Prostate gland (tissue), 2 donors: ENCODE results near the gene RPL7A. TPM values are rescaled to one million over a fixed set of nuclear protein-coding genes. Genes with fewer than 3 reads are reported as not detected.

Experiments
- DNase-seq: peaks from one replicate; pipeline ENCODE4 v3.0.0-alpha.2; 2019; ENCODE audit warnings: low spot score
- H3K27ac ChIP-seq, 2 donors: fragments of 200-600 bp; sonication (generic); 2 replicates each; pipeline ENCODE4 v1.5.1; 2017 to 2019
- H3K27me3 ChIP-seq: fragments of 200-600 bp; sonication (generic); replicated peaks from 2 replicates; pipeline ENCODE4 v1.5.1; 2019; ENCODE audit not compliant: insufficient read depth
- H3K36me3 ChIP-seq, 2 donors: fragments of 200-600 bp; sonication (generic); 1 replicate in 1 of 2; 2 replicates in 1 of 2; pipeline versions ENCODE4 v1.5.1 to v1.8.1; 2017 to 2019
- H3K4me1 ChIP-seq: fragments of 200-600 bp; sonication (generic); replicated peaks from 2 replicates; pipeline ENCODE4 v1.5.1; 2019
- H3K4me3 ChIP-seq, 2 donors: fragments of 200-600 bp; sonication (generic); 2 replicates each; pipeline ENCODE4 v1.5.1; 2017 to 2019
- H3K9me3 ChIP-seq: fragments of 200-600 bp; sonication (generic); 2 replicates; pipeline ENCODE4 v1.5.1; 2017
- POLR2A ChIP-seq: fragments of 450-650 bp; IDR thresholded peaks from one replicate; pipeline ENCODE4 v1.6.1; 2016; ENCODE audit warnings: antibody characterized with exemption, mild to moderate bottlenecking
- POLR2AphosphoS5 ChIP-seq: sonication (generic); formaldehyde crosslinking; IDR thresholded peaks from one replicate; pipeline ENCODE4 v1.6.1; 2017; ENCODE audit warnings: antibody characterized with exemption
- WGBS: methylation state at CpG from one replicate; pipeline ENCODE4 v1.1.5; 2018; 5-methylcytosine and 5-hydroxymethylcytosine counted together
- intact Hi-C: fragments of 100-400 bp; cut with DNase I; formaldehyde crosslinking; loops from one replicate; pipeline ENCODE4 v1.14.2; 2022
- total RNA-seq, 2 donors: library from RNA; depleted of rRNA; stranded (reverse); fragments of >200 nt; gene quantifications; one replicate each; pipeline ENCODE4 v1.1.0, GENCODE V29; 2016
- TF ChIP-seq, protein P1 (sequence below), 4 experiments: fragments of 200-600 bp in 2 of 4; fragments of 450-650 bp in 2 of 4; sonication (generic) in 2 of 4; IDR thresholded peaks; 1 replicate in 3 of 4; 2 replicates in 1 of 4; pipeline ENCODE4 v1.5.1; 2016 to 2019; ENCODE audit warnings: antibody characterized with exemption in 4 of 4, mild to moderate bottlenecking in 2 of 4, moderate library complexity in 2 of 4

RPL7A gene
- total RNA-seq, 2 donors from 2014 or later, result 1,667 to 2,501 TPM

DNA sequence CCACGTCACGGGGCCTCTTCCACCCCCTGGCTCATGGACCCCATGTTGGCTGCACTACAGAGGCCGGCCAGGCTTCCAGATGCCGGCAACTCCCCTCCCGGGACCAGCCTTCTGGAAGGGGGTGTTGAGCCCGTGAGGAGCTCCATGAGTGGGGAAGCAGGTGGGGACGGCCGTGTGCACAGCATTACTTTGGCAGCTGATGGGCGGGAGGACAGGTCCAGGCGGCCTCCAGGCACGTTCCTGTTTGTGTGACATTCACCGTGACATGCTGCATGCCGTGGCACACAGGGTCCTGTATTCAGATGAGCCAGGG is 43.9 kb upstream of the RPL7A start:
- Histone ChIP-seq H3K9me3 (no peaks in the 10 kb centered on the region), H3K4me3 (no peak overlapping the region), H3K27me3 (no peaks in the 10 kb centered on the region), H3K27ac (no peak overlapping the region), H3K4me1 (no peaks in the 10 kb centered on the region), H3K36me3 (no peaks in the 10 kb centered on the region)
- WGBS, result 34% methylated on average over 9 of the region's 13 CpGs
- intact Hi-C loops, result no loop called here
- no peak for DNase-seq
- TF ChIP-seq POLR2A (no peak), POLR2AphosphoS5 (no peak)
- TF ChIP-seq, protein P1, sequence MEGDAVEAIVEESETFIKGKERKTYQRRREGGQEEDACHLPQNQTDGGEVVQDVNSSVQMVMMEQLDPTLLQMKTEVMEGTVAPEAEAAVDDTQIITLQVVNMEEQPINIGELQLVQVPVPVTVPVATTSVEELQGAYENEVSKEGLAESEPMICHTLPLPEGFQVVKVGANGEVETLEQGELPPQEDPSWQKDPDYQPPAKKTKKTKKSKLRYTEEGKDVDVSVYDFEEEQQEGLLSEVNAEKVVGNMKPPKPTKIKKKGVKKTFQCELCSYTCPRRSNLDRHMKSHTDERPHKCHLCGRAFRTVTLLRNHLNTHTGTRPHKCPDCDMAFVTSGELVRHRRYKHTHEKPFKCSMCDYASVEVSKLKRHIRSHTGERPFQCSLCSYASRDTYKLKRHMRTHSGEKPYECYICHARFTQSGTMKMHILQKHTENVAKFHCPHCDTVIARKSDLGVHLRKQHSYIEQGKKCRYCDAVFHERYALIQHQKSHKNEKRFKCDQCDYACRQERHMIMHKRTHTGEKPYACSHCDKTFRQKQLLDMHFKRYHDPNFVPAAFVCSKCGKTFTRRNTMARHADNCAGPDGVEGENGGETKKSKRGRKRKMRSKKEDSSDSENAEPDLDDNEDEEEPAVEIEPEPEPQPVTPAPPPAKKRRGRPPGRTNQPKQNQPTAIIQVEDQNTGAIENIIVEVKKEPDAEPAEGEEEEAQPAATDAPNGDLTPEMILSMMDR (IDR thresholded peaks at IDR 0.05), result no peak

DNA sequence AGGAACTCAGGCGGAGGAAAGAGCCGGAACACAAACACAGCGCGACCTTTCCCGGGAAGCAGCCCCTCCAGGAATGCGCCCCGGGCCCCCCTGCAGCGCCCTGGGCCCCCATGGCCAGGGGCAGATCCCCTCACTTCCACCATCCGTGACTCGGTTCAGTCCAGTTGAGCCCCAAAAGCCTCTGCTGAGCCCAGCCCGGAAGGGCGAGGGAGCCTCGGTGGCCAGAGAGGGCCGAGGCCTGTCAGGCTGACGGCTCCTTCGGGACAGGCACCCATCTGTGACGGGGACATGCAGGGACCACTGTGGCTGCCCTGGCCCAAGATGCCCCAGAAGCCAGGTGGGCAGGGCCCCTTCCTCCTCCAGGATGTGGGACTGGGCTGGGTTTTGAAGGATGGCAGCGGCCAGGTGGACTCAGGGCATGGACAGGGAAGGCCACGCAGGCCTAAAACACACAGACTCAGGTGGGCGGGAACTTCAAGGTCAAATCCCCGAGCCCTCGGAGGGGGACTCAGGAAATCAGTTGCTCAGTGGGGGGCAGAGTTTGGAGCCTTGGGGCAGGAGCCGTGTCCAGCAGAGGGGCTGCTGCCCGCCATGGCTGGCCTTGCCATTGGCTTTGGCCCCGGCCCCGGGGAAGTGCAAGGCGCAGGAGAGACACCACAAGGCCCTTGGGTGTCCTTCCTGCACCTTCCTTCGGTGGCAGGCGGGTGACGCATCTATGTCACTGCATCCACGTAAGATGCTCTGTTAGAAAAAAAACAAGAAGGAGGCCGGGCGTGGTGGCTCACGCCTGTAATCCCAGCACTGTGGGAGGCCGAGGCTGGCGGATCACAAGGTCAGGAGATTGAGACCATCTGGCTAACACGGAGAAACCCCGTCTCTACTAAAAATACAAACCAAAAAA is 43.3 kb upstream of the RPL7A start:
- H3K27me3 ChIP-seq, result no peaks in the 10 kb centered on the region
- no peaks in the 10 kb centered on the region for H3K4me1 ChIP-seq
- TF ChIP-seq, protein P1 (IDR thresholded peaks at IDR 0.05), result no peak
- TF ChIP-seq POLR2AphosphoS5, result no peak
- TF ChIP-seq POLR2A, result no peak
- H3K27ac ChIP-seq, result no peak overlapping the region
- 86% methylated on average over 32 of the region's 38 CpGs for WGBS
- no peaks in the 10 kb centered on the region for H3K36me3 ChIP-seq
- no peak overlapping the region for H3K4me3 ChIP-seq
- DNase-seq, result no peak
- H3K9me3 ChIP-seq, result no peaks in the 10 kb centered on the region
- intact Hi-C loops, result no loop called here

DNA sequence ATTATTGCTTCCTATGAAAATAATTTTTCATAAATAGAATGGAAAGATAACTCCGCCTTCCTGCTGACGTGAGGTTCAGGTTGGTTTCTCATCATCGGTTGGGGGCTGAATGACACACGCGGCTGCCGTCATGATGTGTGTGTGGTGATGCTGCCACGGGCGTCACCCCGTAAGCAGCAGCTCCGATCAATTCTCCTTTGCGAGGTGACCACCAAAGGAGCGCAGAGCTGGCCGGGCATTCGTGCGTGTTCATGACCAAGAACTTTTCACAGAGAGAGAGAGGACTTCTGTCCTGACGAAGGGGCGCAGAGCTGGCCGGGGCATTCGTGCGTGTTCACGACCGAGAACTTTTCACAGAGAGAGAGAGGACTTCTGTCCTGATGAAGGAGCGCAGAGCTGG is 42.3 kb upstream of the RPL7A start:
- intact Hi-C loops, result no loop called here
- H3K4me1 ChIP-seq, result no peaks in the 10 kb centered on the region
- no peak for DNase-seq
- TF ChIP-seq POLR2AphosphoS5 (no peak), POLR2A (no peak)
- TF ChIP-seq, protein P1 (IDR thresholded peaks at IDR 0.05), result no peak
- no peaks in the 10 kb centered on the region for H3K27me3 ChIP-seq
- no peak overlapping the region for H3K4me3 ChIP-seq
- 78% methylated on average over 22 of the region's 23 CpGs for WGBS
- H3K27ac ChIP-seq, result no peak overlapping the region
- no peaks in the 10 kb centered on the region for H3K9me3 ChIP-seq
- no peaks in the 10 kb centered on the region for H3K36me3 ChIP-seq

DNA sequence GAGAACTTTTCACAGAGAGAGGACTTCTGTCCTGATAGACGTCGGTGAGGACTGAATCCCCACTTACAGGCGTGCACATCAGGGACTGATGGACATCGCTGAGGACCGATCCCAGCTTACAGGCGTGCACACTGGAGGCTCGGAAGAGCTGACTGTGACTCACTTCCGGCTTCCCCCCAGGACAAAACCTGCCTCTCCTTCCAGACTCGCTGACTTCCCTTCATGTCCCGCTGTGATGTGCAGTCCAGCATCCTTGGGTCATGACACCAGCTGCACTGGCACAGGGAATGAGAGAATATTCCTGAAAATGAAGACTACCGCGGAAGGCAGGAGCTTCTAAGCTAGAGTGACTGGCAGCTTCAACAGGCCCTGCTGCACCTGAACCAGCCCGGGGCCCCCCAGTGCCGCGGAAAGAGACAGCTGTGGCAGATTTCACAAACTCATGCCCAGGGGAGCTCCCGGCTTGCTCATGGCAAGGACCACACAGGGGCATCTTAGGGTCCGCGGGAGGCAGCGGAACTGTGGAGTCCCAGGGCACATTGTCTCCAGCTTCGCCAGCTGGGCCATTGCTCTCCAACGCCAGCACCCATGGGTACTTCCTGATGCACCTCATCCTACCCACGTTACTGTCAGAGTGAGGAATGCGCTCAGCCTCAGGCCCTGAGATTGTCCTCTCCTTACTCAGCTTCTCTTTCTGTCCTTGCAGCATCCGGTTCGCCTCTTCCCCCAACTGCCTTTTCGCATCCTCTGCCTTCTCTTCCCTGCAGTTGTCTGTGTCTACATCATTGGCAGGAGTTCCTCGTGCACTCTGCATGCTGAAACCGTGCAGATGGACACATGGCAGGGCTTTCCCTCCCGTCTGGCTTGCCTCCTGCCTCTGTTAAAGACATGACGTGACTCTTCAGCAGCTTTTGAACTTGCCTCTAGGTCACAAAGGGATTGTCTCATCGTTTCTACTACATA is 41.5 kb upstream of the RPL7A start:
- no peak overlapping the region for H3K27ac ChIP-seq
- intact Hi-C loops, result no loop called here
- H3K4me3 ChIP-seq, result no peak overlapping the region
- no peaks in the 10 kb centered on the region for H3K36me3 ChIP-seq
- H3K4me1 ChIP-seq, result no peaks in the 10 kb centered on the region
- WGBS, result 81% methylated on average over 31 of the region's 31 CpGs
- no peaks in the 10 kb centered on the region for H3K9me3 ChIP-seq
- no peak for DNase-seq
- no peaks in the 10 kb centered on the region for H3K27me3 ChIP-seq
- TF ChIP-seq POLR2AphosphoS5 (no peak), POLR2A (no peak)
- TF ChIP-seq, protein P1 (IDR thresholded peaks at IDR 0.05), result no peak
